Thyroid gland (tissue), 4 donors: Measurements from ENCODE around the gene ERC1.

Experiments used
- CTCF ChIP-seq, 6 experiments: fragments of 200-600 bp in 3 of 6; fragments of 450-650 bp in 3 of 6; sonication (generic) in 3 of 6; IDR thresholded peaks; one replicate each; pipeline ENCODE4 v1.5.1; 2016 to 2019; ENCODE audit warnings: antibody characterized with exemption in 6 of 6, mild to moderate bottlenecking in 2 of 6, inconsistent platforms in 1 of 6, moderate library complexity in 1 of 6
- POLR2A ChIP-seq, 2 donors: fragments of 450-650 bp; IDR thresholded peaks; one replicate each; pipeline ENCODE4 v1.6.1; 2017; ENCODE audit warnings: antibody characterized with exemption in 2 of 2, mild to moderate bottlenecking in 2 of 2, moderate library complexity in 1 of 2

GRCh38 chr12:1369938-1370500 lies 379.0 kb downstream of the ERC1 start:
- TF ChIP-seq CTCF (IDR thresholded peaks at IDR 0.05) (no peak), POLR2A (IDR thresholded peaks at IDR 0.05) (no peak)
